Measurements from ENCODE around the gene SDK2. TPM values are rescaled to one million over a fixed set of nuclear protein-coding genes. Genes with fewer than 3 reads are reported as not detected.

Gene SDK2
- total and polyA plus RNA-seq, 9 of the 15 experiments (the other 6 are each of a cell fraction or from before 2014, with no cell fraction given), result 0.04 TPM; not detected in 8

DNA sequence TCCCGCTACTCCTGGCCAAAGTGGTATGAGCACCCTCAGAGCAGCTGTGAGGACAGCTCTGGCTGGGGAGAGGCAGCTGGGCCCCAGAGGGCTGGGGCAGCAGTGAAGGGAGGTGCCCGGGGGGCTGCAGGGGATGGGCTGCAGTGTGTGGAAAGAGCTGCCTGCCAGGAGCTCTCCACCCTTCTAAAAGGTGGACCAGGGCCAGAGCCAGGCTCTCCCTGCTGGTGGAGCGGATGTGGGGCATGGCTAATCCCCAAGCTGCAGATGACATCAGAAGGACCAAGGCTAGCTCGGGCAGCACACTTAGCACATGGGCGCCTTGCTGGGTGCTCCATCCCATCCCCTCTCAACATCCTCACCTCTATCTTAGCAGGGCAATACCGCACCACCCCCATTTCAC lies 103.1 kb downstream of the SDK2 start:
- POLR2A ChIA-PET, result interaction anchor here (0.6 to 0.9 kb wide), 2 partner anchors 15 to 671 kb away, joined by 3 to 4 read pairs; no protein-coding TSS in a partner anchor
- H3K4me3 ChIP-seq, result no peak overlapping the region
- in situ Hi-C loops (cut with MboI) (no loop called here), intact Hi-C loops (cut with micrococcal nuclease) (loop anchor here (10.0 kb wide), 1 partner anchor 116 kb away; no protein-coding TSS in a partner anchor)
- H3K36me3 ChIP-seq (ENCODE audit: control insufficient read depth, insufficient read depth, low read length), result no peaks in the 10 kb centered on the region
- H3K4me1 ChIP-seq (replicated peaks in 1 of 2; ENCODE audit: control insufficient read depth in 2 of 2, insufficient read depth in 2 of 2, low read length in 2 of 2), result no peaks in the 10 kb centered on the region
- H3K9me3 ChIP-seq (replicated peaks; ENCODE audit: control insufficient read depth, insufficient read depth, low read depth, low read length), result no peaks in the 10 kb centered on the region
- CTCF ChIA-PET (ENCODE audit: low intra/inter-chr PET ratio), result no interaction called here
- peak overlapping the region; percentile 17; the same call in 1 of the 2 replicates for H3K4me2 ChIP-seq (ENCODE audit: insufficient read depth, low read length)
- no peaks in the 10 kb centered on the region for H3K79me2 ChIP-seq (ENCODE audit: control insufficient read depth, insufficient read depth, low read length)
- WGBS (ENCODE audit: insufficient coverage, low coverage, missing lambda C conversion rate), result 3% methylated on average over 5 of the region's 6 CpGs
- 0 out of 2 replicates have a peak, but pooled peaks have one; percentile 23 for TF ChIP-seq RBFOX2 (IDR thresholded peaks at IDR 0.05; ENCODE audit: low read depth, low read length)
- TF ChIP-seq, protein P1, sequence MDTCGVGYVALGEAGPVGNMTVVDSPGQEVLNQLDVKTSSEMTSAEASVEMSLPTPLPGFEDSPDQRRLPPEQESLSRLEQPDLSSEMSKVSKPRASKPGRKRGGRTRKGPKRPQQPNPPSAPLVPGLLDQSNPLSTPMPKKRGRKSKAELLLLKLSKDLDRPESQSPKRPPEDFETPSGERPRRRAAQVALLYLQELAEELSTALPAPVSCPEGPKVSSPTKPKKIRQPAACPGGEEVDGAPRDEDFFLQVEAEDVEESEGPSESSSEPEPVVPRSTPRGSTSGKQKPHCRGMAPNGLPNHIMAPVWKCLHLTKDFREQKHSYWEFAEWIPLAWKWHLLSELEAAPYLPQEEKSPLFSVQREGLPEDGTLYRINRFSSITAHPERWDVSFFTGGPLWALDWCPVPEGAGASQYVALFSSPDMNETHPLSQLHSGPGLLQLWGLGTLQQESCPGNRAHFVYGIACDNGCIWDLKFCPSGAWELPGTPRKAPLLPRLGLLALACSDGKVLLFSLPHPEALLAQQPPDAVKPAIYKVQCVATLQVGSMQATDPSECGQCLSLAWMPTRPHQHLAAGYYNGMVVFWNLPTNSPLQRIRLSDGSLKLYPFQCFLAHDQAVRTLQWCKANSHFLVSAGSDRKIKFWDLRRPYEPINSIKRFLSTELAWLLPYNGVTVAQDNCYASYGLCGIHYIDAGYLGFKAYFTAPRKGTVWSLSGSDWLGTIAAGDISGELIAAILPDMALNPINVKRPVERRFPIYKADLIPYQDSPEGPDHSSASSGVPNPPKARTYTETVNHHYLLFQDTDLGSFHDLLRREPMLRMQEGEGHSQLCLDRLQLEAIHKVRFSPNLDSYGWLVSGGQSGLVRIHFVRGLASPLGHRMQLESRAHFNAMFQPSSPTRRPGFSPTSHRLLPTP (IDR thresholded peaks at IDR 0.05; ENCODE audit: borderline replicate concordance, extremely low read depth, insufficient read length), result no peak
- H2AFZ ChIP-seq (ENCODE audit: low read depth, low read length), result no peak overlapping the region
- H3K9me1 ChIP-seq (ENCODE audit: control insufficient read depth, insufficient read depth, low read length), result no peaks in the 10 kb centered on the region
- peaks cover 0 to 60% of the 10 kb centered on the region in 2 experiments; a peak in 3 of 5 replicates for H3K27me3 ChIP-seq (ENCODE audit: control insufficient read depth in 2 of 2, insufficient read depth in 2 of 2, low read length in 2 of 2)
- peaks cover 6% of the 10 kb centered on the region; the same call in 1 of the 2 replicates for H4K20me1 ChIP-seq (replicated peaks; ENCODE audit: control insufficient read depth, insufficient read depth, low read length)
- FAIRE-seq, result no peak
- no peak overlapping the region for H3K9ac ChIP-seq (ENCODE audit: insufficient read depth in 1 of 2, low read depth in 2 of 2, low read length in 2 of 2)
- H3K27ac ChIP-seq (ENCODE audit: extremely low read depth, low read depth, low read length), result no peak overlapping the region
- ATAC-seq, result peak; percentile 47
- no TSS peak for BruUV-seq (replicated peaks)
- DNase-seq (ENCODE audit: extremely low read depth in 1 of 4, low spot score in 3 of 4), result no peak

Data from K562 (cell line).